HG03280 (cell line): Measurements from ENCODE around the gene MAST4.

Source experiments
- ATAC-seq: cut with Tn5 transposase; IDR thresholded peaks from one replicate; pipeline ENCODE4 v1.9.1; 2021; ENCODE audit warnings: mild to moderate bottlenecking, moderate library complexity; ENCODE audit not compliant: unreplicated experiment

MAST4 gene

DNA sequence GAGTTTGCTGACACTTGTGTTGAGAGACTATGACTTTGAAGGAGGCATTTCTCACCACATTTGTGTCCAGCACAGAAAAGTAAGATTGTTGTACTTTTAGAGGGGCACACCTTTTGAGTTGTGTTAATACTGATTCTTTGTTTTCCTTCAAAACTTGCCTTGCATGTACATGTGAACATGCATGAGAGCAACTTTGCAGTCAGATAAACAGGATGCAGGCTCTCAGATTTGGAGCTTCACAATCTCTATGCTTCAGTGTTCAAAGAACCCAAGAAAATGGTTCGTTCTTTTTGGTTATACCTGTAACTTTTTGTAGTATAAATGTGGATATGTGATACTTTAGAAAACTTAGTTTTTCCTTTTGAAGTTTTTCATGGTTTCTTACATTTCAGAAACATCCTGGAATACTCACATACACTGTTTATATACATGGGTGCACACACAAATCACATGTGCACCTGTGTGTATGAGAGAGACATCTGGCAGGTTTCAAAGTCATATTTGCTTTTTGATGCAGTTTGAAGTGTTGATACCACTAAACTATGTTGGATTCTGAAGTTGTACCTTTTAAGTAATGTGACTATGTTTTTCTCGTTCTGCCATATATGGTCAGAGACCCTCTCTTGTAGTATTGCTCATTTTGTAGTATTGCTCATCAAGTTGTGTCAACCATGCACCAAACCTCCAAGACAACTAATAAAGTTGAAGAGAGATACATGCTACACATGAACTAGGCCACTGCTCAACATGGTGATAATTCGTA is 409.7 kb downstream of the MAST4 start:
- no peak for ATAC-seq

GRCh38 chr5:67006500-67006848 is 410.3 kb downstream of the MAST4 start:
- ATAC-seq, result no peak

- no peak for ATAC-seq
These were observed 412.8 kb downstream of the MAST4 start for GRCh38 chr5:67009028-67009427.

GRCh38 chr5:67010684-67011409 is 414.7 kb downstream of the MAST4 start:
- no peak for ATAC-seq

DNA sequence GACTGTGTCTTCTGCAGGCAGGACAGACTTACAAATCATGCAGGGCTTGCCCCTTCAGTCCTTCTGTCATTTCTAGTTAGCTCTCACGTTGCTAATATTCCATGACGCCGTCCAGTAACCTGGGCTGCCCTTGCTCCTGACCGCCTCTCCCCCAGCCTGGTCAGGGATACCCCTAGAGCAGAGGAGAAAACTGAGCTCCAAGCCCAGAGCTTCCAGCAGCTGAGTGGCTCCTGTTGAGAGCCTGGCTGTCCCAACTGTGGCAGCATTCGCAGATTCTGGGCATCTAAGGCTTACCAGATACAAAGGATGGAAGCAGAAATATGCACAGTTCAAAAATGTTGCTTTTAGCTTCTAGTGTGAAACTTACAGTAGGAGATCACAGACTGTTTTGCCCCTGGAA is 415.2 kb downstream of the MAST4 start:
- ATAC-seq, result no peak

DNA sequence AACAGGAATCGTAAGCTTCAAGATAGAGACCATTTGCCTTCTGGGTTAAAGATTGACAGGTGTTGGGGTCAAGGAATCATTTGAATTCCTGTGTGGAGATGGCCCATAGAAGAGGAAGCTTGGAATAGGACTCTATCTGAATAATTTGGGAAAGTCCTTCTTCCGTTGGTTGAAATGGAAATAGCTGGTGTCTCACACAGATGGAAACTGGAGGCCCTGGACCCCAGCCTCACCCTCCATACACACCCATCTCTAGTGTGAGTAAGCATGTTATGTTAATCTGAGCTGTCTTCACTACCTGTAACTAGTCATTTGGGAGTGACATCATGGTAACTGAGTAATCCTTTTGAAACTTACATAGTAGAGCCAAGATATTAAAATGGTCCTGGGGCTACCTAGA is 416.0 kb downstream of the MAST4 start:
- no peak for ATAC-seq

DNA sequence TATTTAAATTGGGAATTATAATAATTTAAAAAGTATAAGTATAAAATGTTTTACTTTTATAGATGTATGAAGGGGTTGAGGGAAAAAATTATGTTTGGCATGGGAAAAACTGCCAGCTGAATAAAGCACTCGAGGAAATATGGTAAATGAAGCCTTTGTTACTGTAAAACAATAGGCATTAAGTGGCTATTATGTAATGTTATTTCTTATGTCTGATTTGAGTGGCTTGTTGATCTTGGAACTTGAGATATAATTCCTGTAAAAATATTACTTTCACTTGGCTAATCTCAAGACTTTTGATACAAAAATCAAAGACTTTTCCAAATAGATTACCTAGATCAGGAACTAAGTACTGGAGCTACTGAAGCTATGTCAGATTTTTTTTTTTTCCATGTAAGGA is 417.5 kb downstream of the MAST4 start:
- ATAC-seq, result no peak

DNA sequence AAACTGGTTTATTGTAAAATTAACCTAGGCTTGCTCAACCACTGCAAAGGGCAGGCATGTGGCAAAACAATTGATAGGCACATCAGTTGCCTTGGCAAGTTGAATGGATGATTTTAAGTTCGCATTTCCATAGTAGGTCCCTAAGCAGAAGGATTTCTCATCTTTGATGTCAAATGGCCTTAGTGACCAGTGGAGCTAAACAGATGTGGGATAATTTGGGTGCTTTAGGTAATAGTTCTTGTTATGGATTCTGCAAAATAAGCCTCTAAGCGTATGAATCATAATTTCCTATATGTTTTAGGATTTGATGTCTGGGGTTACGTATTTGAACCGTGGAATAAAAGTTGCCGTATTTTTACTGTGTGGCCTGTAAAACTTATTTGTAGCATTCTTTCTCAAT is 418.0 kb downstream of the MAST4 start:
- no peak for ATAC-seq

GRCh38 chr5:67014957-67015400 is 418.8 kb downstream of the MAST4 start:
- no peak for ATAC-seq

DNA sequence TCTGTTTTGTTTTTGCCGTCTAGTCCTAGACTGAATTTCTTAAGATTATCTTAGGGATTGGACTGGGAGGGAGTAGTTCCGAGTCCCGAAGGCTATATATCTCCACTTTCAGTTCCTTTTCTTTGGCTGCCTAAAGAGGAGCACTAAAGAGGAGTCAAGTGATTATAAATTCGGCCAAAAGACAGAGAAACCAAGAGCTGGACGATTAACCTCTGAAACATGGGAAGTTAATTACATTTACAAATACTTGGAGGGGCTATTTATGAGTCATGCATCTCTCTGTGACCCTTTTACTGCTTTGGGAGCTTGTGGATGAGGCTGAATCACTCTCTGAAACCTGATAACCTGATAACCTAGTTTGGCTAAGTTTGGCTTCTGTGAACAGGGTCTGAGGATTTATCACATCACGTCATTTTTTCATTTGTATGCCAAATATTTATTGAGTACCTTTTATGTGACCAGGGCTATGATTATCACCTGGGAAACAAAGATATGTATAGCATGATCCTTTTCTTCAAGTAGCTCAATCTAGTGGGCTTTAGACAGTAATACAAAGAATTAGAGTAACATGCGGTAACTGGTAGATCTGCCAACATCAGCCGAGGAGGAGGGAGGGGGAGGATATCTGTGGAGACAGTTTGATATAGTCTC is 419.5 kb downstream of the MAST4 start:
- ATAC-seq, result no peak

DNA sequence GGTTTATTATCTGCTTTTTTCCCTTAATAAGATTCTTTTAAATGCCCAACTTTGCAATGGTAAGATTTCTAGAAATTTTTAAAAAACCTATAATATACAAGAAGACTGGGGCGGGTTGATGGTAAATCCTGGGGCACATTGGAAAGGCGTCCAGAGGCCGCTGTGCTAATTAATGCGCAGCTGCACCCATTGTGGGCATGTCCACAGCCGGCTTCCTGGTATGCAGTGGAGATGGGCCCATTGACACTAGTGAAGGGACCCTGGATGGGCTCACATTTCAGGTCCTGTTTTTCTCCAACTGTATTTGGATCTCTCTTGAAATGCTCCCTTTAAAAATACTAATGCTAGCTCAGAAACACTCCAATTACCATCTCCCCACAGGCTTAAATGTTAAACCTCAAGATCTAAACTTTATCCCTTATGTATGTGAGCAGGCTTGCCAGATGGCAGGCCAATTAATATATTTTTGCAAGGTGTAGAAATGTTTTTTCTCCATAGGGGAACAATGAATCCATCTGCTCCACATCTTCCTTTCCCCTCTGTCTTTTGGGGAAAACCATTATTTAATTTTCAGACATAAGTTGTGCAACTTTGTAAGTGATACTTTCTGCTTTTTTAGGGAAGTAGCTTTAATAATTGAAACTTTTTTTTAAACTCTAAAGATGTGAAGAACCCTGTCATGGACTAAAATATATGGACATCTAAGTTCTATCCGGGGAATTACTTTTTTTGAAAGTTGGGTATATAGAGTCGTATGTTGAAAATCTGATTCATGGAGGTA is 423.1 kb downstream of the MAST4 start:
- no peak for ATAC-seq

GRCh38 chr5:67020096-67020615 is 424.0 kb downstream of the MAST4 start:
- ATAC-seq, result no peak

- ATAC-seq, result no peak
These were observed 424.8 kb downstream of the MAST4 start for GRCh38 chr5:67021031-67021430.

- no peak for ATAC-seq
These were observed 425.3 kb downstream of the MAST4 start for GRCh38 chr5:67021521-67021920.

DNA sequence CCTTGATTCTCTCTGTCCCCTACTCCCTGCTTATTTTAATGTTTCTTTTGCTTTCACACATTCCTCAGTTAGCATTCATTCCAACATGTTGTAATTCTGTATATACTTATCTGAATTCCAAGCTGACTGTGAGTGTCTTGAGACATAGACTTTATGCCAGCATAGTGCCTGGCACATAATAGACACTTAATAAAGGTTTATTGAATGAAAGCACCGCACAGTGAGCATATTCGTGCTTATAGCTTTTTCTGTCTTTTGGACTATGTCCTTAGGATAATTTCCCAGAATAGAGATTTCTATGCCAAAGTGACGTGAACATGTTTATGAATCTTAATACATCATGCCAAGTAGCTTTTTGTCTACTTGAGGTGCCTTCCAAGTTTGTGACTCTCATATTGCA is 425.8 kb downstream of the MAST4 start:
- no peak for ATAC-seq

GRCh38 chr5:67025457-67025856 is 429.3 kb downstream of the MAST4 start:
- ATAC-seq, result no peak

GRCh38 chr5:67026278-67026677 is 430.1 kb downstream of the MAST4 start:
- ATAC-seq, result no peak

- no peak for ATAC-seq
These were observed 431.0 kb downstream of the MAST4 start for GRCh38 chr5:67027171-67027570.

DNA sequence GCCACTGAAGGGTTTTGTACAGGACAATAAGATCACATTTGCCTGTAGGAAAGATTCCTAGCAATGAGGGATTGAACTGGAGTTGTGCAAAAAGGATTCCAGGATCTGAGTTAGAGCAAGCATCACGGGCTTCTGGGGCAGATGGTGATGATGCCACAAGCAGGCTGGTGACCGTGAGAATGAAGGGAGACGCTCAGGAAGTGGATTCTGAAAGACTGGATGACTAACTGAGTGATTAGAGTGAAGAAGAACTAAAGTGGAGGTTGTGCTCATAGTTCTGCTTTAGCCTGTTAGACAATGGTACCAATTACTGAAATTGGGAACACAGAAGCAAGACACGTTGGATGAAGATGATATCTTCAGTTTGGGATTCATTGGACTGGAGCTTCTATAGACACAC is 432.2 kb downstream of the MAST4 start:
- no peak for ATAC-seq

DNA sequence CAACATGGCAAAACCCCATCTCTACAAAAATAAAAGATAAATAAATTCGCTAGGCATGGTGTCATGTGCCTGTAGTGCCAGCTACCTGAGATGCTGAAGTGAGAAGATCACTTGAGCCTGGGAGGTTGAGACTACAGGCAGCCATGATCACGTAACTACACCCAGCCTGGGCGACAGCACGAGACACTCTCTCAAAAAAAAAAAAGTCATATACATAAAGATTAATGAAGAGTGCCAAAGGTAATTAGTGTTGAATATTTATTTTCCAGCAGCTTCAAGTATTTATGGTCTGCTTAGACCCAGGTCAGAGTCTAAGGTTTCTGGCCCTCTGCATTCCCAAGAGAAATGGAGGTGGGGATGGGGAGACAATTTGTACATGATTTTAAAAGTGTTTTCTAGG is 432.7 kb downstream of the MAST4 start:
- ATAC-seq, result no peak

DNA sequence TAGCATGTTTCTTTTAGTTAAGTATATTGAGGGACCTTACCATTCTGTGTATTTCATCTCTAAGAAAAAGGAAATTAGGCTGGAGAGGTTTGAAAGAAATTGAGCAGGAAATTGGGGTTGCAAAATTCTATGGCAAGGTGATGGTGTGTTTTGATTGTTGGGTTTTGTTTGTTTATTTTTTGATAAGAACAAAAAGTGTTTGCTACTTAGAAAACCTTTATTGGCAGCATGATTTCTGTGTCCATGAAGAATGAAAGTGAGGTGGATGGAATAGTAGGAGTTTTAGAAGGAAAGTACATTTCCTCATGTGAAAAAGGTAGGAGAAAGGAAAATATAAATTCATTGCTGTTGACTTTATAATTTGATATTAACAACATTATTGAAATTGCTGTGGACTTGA is 433.3 kb downstream of the MAST4 start:
- ATAC-seq, result no peak
